ENCODE data around the gene CLCN6.

- TF ChIP-seq CTCF (conservative IDR thresholded peaks at IDR 0.05 in 1 of 2, IDR thresholded peaks at IDR 0.05 in 1 of 2; ENCODE audit: extremely low read depth in 1 of 2, insufficient read depth in 1 of 2, low read depth in 1 of 2, low read length in 2 of 2) = no peak
- TF ChIP-seq EZH2 (IDR thresholded peaks at IDR 0.05; ENCODE audit: borderline replicate concordance, low read length) = no peak
These were observed 66.6 kb downstream of the CLCN6 start for GRCh38 chr1:11872545-11872944.
